Hematopoietic multipotent progenitor cell (in vitro differentiated cells): Measurements from ENCODE around the gene FAU. TPM values are rescaled to one million over a fixed set of nuclear protein-coding genes. Genes with fewer than 3 reads are reported as not detected.

Experiments
- DNase-seq, 3 donors: peaks; one replicate each; pipeline ENCODE4 v3.0.0-alpha.2; 2011 to 2015; ENCODE audit warnings: low read depth in 2 of 3, low spot score in 2 of 3
- small RNA-seq: library from RNA; depleted of rRNA; stranded (forward); fragments of <200 nt; gene quantifications from one replicate; pipeline ENCODE3, GENCODE V24; 2012
- total RNA-seq: library from RNA; depleted of rRNA; stranded (reverse); fragments of >200 nt; gene quantifications from one replicate; pipeline ENCODE4 v1.2.3, GENCODE V29; 2012

The FAU gene
- total RNA-seq, 1 donor = 655 TPM

GRCh38 chr11:65083834-65084597 is 37.9 kb downstream of the FAU start, which contains the start of the genes CDCA5 and ZFPL1:
TSS of gene CDCA5 (minus strand) at chr11:65084040. CDS start at chr11:65083978, 62 bp downstream.
TSS of gene ZFPL1 (plus strand) at chr11:65084222. CDS start at chr11:65084699, 477 bp downstream.
- DNase-seq = peak; percentile 93 to 96 (median 93)

GRCh38 chr11:65083134-65083833 is 38.6 kb downstream of the FAU start:
- no peak for DNase-seq

- no peak for DNase-seq
These were observed 43.1 kb downstream of the FAU start for GRCh38 chr11:65078786-65079342.

GRCh38 chr11:65078151-65078550 is 43.8 kb downstream of the FAU start:
- peak; percentile 44 to 82 (median 66) for DNase-seq

- DNase-seq = no peak
These were observed 44.5 kb downstream of the FAU start for GRCh38 chr11:65077451-65077850.

- no peak for DNase-seq
These were observed 49.3 kb downstream of the FAU start for GRCh38 chr11:65072631-65072966.

GRCh38 chr11:65071907-65072630 is 49.9 kb downstream of the FAU start:
- no peak for DNase-seq

Small RNA genes lying within 50 kb of the gene (small RNA-seq; reads per million reads assigned to genes)
- gene HIGD1AP10 (not detected), gene PDCL2P2 (not detected), gene RNU2-23P (13.6 reads per million, percentile 93 among the genes with 10 or more reads in this experiment)

Other genes with a start within 250 kb of the FAU start
- 105 TPM for gene EHD1, start 243.5 kb downstream of the FAU start, total RNA-seq
- gene ATG2A, start 204.9 kb downstream of the FAU start, total RNA-seq = 29.9 TPM
- 5.9 TPM for gene PPP2R5B, start 197.4 kb downstream of the FAU start, total RNA-seq
- gene GPHA2, start 186.2 kb downstream of the FAU start, total RNA-seq = not detected
- not detected for gene MAJIN, start 150.0 kb downstream of the FAU start, total RNA-seq
- gene BATF2, start 125.2 kb downstream of the FAU start, total RNA-seq = 0.81 TPM
- gene ARL2, start 108.0 kb downstream of the FAU start, total RNA-seq = 171 TPM
- gene SNX15, start 94.7 kb downstream of the FAU start, total RNA-seq = 25.9 TPM
- 12.4 TPM for gene SAC3D1, start 80.9 kb downstream of the FAU start, total RNA-seq
- gene NAALADL1, start 63.6 kb downstream of the FAU start, total RNA-seq = 94.5 TPM
- 5.1 TPM for gene CDCA5, start 38.1 kb downstream of the FAU start, total RNA-seq
- gene ZFPL1, start 37.9 kb downstream of the FAU start, total RNA-seq = 60.6 TPM
- 657 TPM for gene VPS51, start 25.9 kb downstream of the FAU start, total RNA-seq
- 46.6 TPM for gene TM7SF2, start 10.3 kb downstream of the FAU start, total RNA-seq
- gene ZNHIT2, start 4.4 kb downstream of the FAU start, total RNA-seq = 11.0 TPM
- gene MRPL49, start 187 bp upstream of the FAU start, total RNA-seq = 53.9 TPM
- gene SYVN1, start 12.4 kb upstream of the FAU start, total RNA-seq = 44.7 TPM
- gene SPDYC, start 48.1 kb upstream of the FAU start, total RNA-seq = not detected
- gene CAPN1, start 59.8 kb upstream of the FAU start, total RNA-seq = 160 TPM
- gene POLA2, start 139.8 kb upstream of the FAU start, total RNA-seq = 18.9 TPM
- gene CDC42EP2, start 192.7 kb upstream of the FAU start, total RNA-seq = 0.81 TPM
- gene DPF2, start 211.7 kb upstream of the FAU start, total RNA-seq = 65.2 TPM
- gene TIGD3, start 232.6 kb upstream of the FAU start, total RNA-seq = 4.8 TPM